ENCODE data around the gene WNT16.
"Not testable (repeated sequence)": the region's sequence is repeated elsewhere in the genome, so short reads cannot be mapped to it uniquely, and the experiment has no call there.

The WNT16 gene

GRCh38 chr7:121328508-121329190, at the start of gene WNT16:
WNT16 (plus strand) TSS chr7:121329000; CDS start chr7:121329293, 293 bp downstream.
- DNase-seq (ENCODE audit: low read depth, low spot score): no peak

- no peak for DNase-seq (ENCODE audit: low read depth, low spot score)
These were observed 49.7 kb upstream of the WNT16 start for GRCh38 chr7:121279060-121279620.

GRCh38 chr7:121279822-121280221, 49.0 kb upstream of the WNT16 start:
- no peak for DNase-seq (ENCODE audit: low read depth, low spot score)

- no peak for DNase-seq (ENCODE audit: low read depth, low spot score)
These were observed 48.1 kb upstream of the WNT16 start for GRCh38 chr7:121280656-121281055.

- DNase-seq (ENCODE audit: low read depth, low spot score): no peak
These were observed 46.7 kb upstream of the WNT16 start for GRCh38 chr7:121282129-121282528.

- DNase-seq (ENCODE audit: low read depth, low spot score): no peak
These were observed 43.6 kb upstream of the WNT16 start for GRCh38 chr7:121285066-121285667.

- DNase-seq (ENCODE audit: low read depth, low spot score): no peak
These were observed 42.6 kb upstream of the WNT16 start for GRCh38 chr7:121286186-121286585.

- DNase-seq (ENCODE audit: low read depth, low spot score): no peak
These were observed 41.8 kb upstream of the WNT16 start for GRCh38 chr7:121286742-121287734.

- no peak for DNase-seq (ENCODE audit: low read depth, low spot score)
These were observed 39.9 kb upstream of the WNT16 start for GRCh38 chr7:121288894-121289293.

GRCh38 chr7:121289930-121290329, 38.9 kb upstream of the WNT16 start:
- not testable (repeated sequence) for DNase-seq (ENCODE audit: low read depth, low spot score)

GRCh38 chr7:121294448-121294992, 34.3 kb upstream of the WNT16 start:
- DNase-seq (ENCODE audit: low read depth, low spot score): no peak

- no peak for DNase-seq (ENCODE audit: low read depth, low spot score)
These were observed 31.0 kb upstream of the WNT16 start for GRCh38 chr7:121297843-121298242.

GRCh38 chr7:121298831-121299239, 30.0 kb upstream of the WNT16 start:
- no peak for DNase-seq (ENCODE audit: low read depth, low spot score)

GRCh38 chr7:121300685-121301420, 27.9 kb upstream of the WNT16 start:
- no peak for DNase-seq (ENCODE audit: low read depth, low spot score)

GRCh38 chr7:121301446-121302213, 27.2 kb upstream of the WNT16 start:
- no peak for DNase-seq (ENCODE audit: low read depth, low spot score)

GRCh38 chr7:121302214-121302745, 26.5 kb upstream of the WNT16 start:
- peak; percentile 54 for DNase-seq (ENCODE audit: low read depth, low spot score)

- no peak for DNase-seq (ENCODE audit: low read depth, low spot score)
These were observed 25.2 kb upstream of the WNT16 start for GRCh38 chr7:121303422-121304101.

GRCh38 chr7:121304102-121304658, 24.6 kb upstream of the WNT16 start:
- no peak for DNase-seq (ENCODE audit: low read depth, low spot score)

- no peak for DNase-seq (ENCODE audit: low read depth, low spot score)
These were observed 23.7 kb upstream of the WNT16 start for GRCh38 chr7:121305109-121305508.
